ENCODE data around the gene KREMEN2. TPM values are rescaled to one million over a fixed set of nuclear protein-coding genes. Genes with fewer than 3 reads are reported as not detected.
A peak's percentile ranks its signal among the peaks of the same experiment; 100 is the strongest.

The KREMEN2 gene
- total and polyA plus RNA-seq, 2 of the 13 experiments (the other 11 are each of a cell fraction or from before 2014, with no cell fraction given): 0.48 to 1.2 TPM

DNA sequence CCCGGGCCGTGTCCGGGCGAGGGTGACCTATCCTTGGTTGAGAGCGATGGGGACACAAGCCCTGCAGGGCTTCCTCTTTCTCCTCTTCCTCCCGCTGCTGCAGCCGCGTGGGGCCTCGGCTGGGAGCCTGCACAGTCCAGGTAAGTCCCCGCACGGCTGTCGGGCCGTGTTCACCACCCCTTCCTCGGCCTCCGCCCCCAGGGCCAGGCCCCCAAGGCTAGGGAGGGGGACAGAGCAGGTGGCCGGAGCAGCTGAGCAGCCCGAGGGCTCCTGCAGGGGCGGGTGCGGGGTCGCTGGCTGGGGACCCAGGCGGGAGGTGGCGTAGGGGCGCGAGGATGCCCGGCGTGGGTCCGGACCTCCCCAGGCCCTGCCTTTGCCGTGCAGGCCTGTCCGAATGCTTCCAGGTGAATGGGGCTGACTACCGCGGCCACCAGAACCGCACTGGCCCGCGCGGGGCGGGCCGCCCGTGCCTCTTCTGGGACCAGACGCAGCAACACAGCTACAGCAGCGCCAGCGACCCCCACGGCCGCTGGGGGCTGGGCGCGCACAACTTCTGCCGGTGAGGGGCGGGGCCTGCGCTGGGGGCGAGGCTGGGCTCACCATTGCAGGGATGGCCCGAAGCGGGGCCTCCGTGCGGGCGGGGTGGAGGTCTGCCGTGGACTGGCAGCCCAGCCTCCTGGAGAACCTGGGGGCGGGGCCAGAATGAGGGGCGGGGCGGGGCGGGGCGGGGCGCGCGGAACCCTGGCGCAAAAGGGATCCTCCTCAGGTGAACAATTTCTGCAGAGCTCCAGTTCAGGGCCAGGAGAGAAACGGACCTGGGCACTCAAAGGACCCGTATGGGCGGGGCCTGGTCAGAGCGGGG lies 631 bp downstream of the KREMEN2 start (continued):
- TF ChIP-seq ELK4 (CRISPR knock-in tag; IDR thresholded peaks at IDR 0.05; ENCODE audit: borderline replicate concordance): no peak
- no peak for TF ChIP-seq NFIC (IDR thresholded peaks at IDR 0.05; ENCODE audit: low read length)
- no peak for TF ChIP-seq TMF1 (CRISPR knock-in tag; IDR thresholded peaks at IDR 0.05; ENCODE audit: low read depth)
- TF ChIP-seq ZNF720 (CRISPR knock-in tag; IDR thresholded peaks at IDR 0.05): no peak
- 0 out of 2 replicates have a peak, but pooled peaks have one; percentile 27 for TF ChIP-seq ZNF225 (CRISPR knock-in tag; IDR thresholded peaks at IDR 0.05)
- no peak for TF ChIP-seq ZNF331 (CRISPR knock-in tag; IDR thresholded peaks at IDR 0.05)
- TF ChIP-seq, protein P1, sequence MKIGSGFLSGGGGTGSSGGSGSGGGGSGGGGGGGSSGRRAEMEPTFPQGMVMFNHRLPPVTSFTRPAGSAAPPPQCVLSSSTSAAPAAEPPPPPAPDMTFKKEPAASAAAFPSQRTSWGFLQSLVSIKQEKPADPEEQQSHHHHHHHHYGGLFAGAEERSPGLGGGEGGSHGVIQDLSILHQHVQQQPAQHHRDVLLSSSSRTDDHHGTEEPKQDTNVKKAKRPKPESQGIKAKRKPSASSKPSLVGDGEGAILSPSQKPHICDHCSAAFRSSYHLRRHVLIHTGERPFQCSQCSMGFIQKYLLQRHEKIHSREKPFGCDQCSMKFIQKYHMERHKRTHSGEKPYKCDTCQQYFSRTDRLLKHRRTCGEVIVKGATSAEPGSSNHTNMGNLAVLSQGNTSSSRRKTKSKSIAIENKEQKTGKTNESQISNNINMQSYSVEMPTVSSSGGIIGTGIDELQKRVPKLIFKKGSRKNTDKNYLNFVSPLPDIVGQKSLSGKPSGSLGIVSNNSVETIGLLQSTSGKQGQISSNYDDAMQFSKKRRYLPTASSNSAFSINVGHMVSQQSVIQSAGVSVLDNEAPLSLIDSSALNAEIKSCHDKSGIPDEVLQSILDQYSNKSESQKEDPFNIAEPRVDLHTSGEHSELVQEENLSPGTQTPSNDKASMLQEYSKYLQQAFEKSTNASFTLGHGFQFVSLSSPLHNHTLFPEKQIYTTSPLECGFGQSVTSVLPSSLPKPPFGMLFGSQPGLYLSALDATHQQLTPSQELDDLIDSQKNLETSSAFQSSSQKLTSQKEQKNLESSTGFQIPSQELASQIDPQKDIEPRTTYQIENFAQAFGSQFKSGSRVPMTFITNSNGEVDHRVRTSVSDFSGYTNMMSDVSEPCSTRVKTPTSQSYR (CRISPR knock-in tag; IDR thresholded peaks at IDR 0.05; ENCODE audit: borderline replicate concordance): peak; percentile 65; the same call in 1 of the 2 replicates
- TF ChIP-seq, protein P2, sequence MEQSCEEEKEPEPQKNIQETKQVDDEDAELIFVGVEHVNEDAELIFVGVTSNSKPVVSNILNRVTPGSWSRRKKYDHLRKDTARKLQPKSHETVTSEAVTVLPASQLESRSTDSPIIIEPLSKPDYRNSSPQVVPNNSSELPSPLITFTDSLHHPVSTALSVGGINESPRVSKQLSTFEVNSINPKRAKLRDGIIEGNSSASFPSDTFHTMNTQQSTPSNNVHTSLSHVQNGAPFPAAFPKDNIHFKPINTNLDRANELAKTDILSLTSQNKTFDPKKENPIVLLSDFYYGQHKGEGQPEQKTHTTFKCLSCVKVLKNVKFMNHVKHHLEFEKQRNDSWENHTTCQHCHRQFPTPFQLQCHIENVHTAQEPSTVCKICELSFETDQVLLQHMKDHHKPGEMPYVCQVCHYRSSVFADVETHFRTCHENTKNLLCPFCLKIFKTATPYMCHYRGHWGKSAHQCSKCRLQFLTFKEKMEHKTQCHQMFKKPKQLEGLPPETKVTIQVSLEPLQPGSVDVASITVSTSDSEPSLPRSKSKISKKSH (CRISPR knock-in tag; IDR thresholded peaks at IDR 0.05; ENCODE audit: borderline replicate concordance): no peak
- TF ChIP-seq NKX3-1 (CRISPR knock-in tag; IDR thresholded peaks at IDR 0.05): no peak
- TF ChIP-seq, protein P3, sequence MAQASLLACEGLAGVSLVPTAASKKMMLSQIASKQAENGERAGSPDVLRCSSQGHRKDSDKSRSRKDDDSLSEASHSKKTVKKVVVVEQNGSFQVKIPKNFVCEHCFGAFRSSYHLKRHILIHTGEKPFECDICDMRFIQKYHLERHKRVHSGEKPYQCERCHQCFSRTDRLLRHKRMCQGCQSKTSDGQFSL (CRISPR knock-in tag; IDR thresholded peaks at IDR 0.05): no peak
- no peak for TF ChIP-seq ZNF121 (CRISPR knock-in tag; IDR thresholded peaks at IDR 0.05)
- 0 out of 2 replicates have a peak, but pooled peaks have one; percentile 26 for TF ChIP-seq ZBED4 (CRISPR knock-in tag; IDR thresholded peaks at IDR 0.05; ENCODE audit: borderline replicate concordance)
- peak; percentile 17; the same call in 1 of the 2 replicates for TF ChIP-seq PAXIP1 (CRISPR knock-in tag; conservative IDR thresholded peaks at IDR 0.05)

Data from HepG2 (cell line).